ENCODE measurements around the gene DARS1.

The DARS1 gene

GRCh38 chr2:135993421-135993820, 8.0 kb upstream of the DARS1 start:
- H3K9me3 ChIP-seq (ENCODE audit: low read length) = no peaks in the 10 kb centered on the region
- no peak overlapping the region for H2AFZ ChIP-seq (ENCODE audit: low read length)
- no peaks in the 10 kb centered on the region for H4K20me1 ChIP-seq (ENCODE audit: insufficient read depth, low read length)
- no peak overlapping the region for H3K9ac ChIP-seq (ENCODE audit: low read length)
- H3K79me2 ChIP-seq (ENCODE audit: insufficient read depth, low read length) = no peaks in the 10 kb centered on the region
- H3K9me2 ChIP-seq (ENCODE audit: low read depth, low read length) = no peaks in the 10 kb centered on the region
- peaks cover 25% of the 10 kb centered on the region for H3K4me1 ChIP-seq (ENCODE audit: insufficient read depth, low read length, severe bottlenecking)
- no peak overlapping the region for H3K27ac ChIP-seq (ENCODE audit: low read depth, low read length, poor library complexity, severe bottlenecking)
- H3F3A ChIP-seq (ENCODE audit: insufficient read depth, low read length) = no peaks in the 10 kb centered on the region
- peaks cover 4% of the 10 kb centered on the region; the same call in 1 of the 2 replicates for H3K36me3 ChIP-seq (ENCODE audit: insufficient read depth, low read length)
- no peak overlapping the region for H3K4me3 ChIP-seq (ENCODE audit: low read depth, low read length, poor library complexity, severe bottlenecking)
- no peak for TF ChIP-seq EZH2 (IDR thresholded peaks at IDR 0.05; ENCODE audit: borderline replicate concordance, low read length)
- TF ChIP-seq, protein P1, sequence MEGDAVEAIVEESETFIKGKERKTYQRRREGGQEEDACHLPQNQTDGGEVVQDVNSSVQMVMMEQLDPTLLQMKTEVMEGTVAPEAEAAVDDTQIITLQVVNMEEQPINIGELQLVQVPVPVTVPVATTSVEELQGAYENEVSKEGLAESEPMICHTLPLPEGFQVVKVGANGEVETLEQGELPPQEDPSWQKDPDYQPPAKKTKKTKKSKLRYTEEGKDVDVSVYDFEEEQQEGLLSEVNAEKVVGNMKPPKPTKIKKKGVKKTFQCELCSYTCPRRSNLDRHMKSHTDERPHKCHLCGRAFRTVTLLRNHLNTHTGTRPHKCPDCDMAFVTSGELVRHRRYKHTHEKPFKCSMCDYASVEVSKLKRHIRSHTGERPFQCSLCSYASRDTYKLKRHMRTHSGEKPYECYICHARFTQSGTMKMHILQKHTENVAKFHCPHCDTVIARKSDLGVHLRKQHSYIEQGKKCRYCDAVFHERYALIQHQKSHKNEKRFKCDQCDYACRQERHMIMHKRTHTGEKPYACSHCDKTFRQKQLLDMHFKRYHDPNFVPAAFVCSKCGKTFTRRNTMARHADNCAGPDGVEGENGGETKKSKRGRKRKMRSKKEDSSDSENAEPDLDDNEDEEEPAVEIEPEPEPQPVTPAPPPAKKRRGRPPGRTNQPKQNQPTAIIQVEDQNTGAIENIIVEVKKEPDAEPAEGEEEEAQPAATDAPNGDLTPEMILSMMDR (IDR thresholded peaks at IDR 0.05; ENCODE audit: low read length) = no peak
- no peak overlapping the region for H3K4me2 ChIP-seq (ENCODE audit: low read length)
- no peaks in the 10 kb centered on the region for H3K27me3 ChIP-seq (ENCODE audit: insufficient read depth, low read length)

- H3K27ac ChIP-seq (ENCODE audit: low read depth, low read length, poor library complexity, severe bottlenecking) = no peak overlapping the region
- H3K27me3 ChIP-seq (ENCODE audit: insufficient read depth, low read length) = no peaks in the 10 kb centered on the region
- no peaks in the 10 kb centered on the region for H3K9me2 ChIP-seq (ENCODE audit: low read depth, low read length)
- peaks cover 4% of the 10 kb centered on the region; the same call in 1 of the 2 replicates for H3K36me3 ChIP-seq (ENCODE audit: insufficient read depth, low read length)
- H3K9ac ChIP-seq (ENCODE audit: low read length) = no peak overlapping the region
- no peaks in the 10 kb centered on the region for H3K9me3 ChIP-seq (ENCODE audit: low read length)
- H3K4me3 ChIP-seq (ENCODE audit: low read depth, low read length, poor library complexity, severe bottlenecking) = no peak overlapping the region
- peaks cover 10% of the 10 kb centered on the region for H3K4me1 ChIP-seq (ENCODE audit: insufficient read depth, low read length, severe bottlenecking)
- H3F3A ChIP-seq (ENCODE audit: insufficient read depth, low read length) = no peaks in the 10 kb centered on the region
- no peaks in the 10 kb centered on the region for H4K20me1 ChIP-seq (ENCODE audit: insufficient read depth, low read length)
- no peak overlapping the region for H3K4me2 ChIP-seq (ENCODE audit: low read length)
- TF ChIP-seq, protein P1 (IDR thresholded peaks at IDR 0.05; ENCODE audit: low read length) = no peak
- TF ChIP-seq EZH2 (IDR thresholded peaks at IDR 0.05; ENCODE audit: borderline replicate concordance, low read length) = no peak
- H3K79me2 ChIP-seq (ENCODE audit: insufficient read depth, low read length) = no peaks in the 10 kb centered on the region
- no peak overlapping the region for H2AFZ ChIP-seq (ENCODE audit: low read length)
These were observed 6.4 kb upstream of the DARS1 start for GRCh38 chr2:135991861-135992260.

GRCh38 chr2:135987441-135987840, 2.0 kb upstream of the DARS1 start:
- Histone ChIP-seq H3K4me2 (ENCODE audit: low read length) (no peak overlapping the region), H3K36me3 (ENCODE audit: insufficient read depth, low read length) (peaks cover 13% of the 10 kb centered on the region)

DNA sequence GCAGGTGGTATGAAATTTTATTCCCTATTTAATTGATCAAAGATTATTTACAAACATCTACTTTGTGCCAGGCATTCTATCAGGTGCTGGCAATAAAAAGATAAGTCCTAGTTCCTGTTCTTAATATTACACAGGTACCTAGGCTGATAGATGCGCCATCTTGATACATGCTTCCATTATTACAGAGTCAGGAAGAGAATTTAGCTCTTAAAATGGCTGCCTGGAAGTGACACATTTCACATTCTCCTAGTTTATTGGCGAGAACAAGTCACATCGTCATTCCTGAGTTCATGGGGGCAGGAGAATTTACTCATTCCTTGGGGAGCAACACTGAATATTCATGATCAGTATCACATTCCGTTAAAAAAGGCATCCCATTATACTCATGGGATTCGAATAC, 1.1 kb upstream of the DARS1 start:
- Histone ChIP-seq H3K4me3 (ENCODE audit: low read depth, low read length, poor library complexity, severe bottlenecking) (peak overlapping the region; percentile 74), H3K27me3 (ENCODE audit: insufficient read depth, low read length) (no peaks in the 10 kb centered on the region), H4K20me1 (ENCODE audit: insufficient read depth, low read length) (no peaks in the 10 kb centered on the region), H3K79me2 (ENCODE audit: insufficient read depth, low read length) (peaks cover 28% of the 10 kb centered on the region), H3K27ac (ENCODE audit: low read depth, low read length, poor library complexity, severe bottlenecking) (peak overlapping the region; percentile 87), H3K9me3 (ENCODE audit: low read length) (no peaks in the 10 kb centered on the region), H3K4me2 (ENCODE audit: low read length) (peak overlapping the region; percentile 88), H3F3A (ENCODE audit: insufficient read depth, low read length) (no peaks in the 10 kb centered on the region), H3K9me2 (ENCODE audit: low read depth, low read length) (no peaks in the 10 kb centered on the region), H3K9ac (ENCODE audit: low read length) (peak overlapping the region; percentile 86; the same call in 1 of the 2 replicates), H2AFZ (ENCODE audit: low read length) (no peak overlapping the region), H3K4me1 (ENCODE audit: insufficient read depth, low read length, severe bottlenecking) (peaks cover 44% of the 10 kb centered on the region), H3K36me3 (ENCODE audit: insufficient read depth, low read length) (peaks cover 17% of the 10 kb centered on the region)
- TF ChIP-seq, protein P1 (IDR thresholded peaks at IDR 0.05; ENCODE audit: low read length) = no peak
- no peak for TF ChIP-seq EZH2 (IDR thresholded peaks at IDR 0.05; ENCODE audit: borderline replicate concordance, low read length)

More at GRCh38 chr2:135987441-135987840, 2.0 kb upstream of the DARS1 start:
- H3K27me3 ChIP-seq (ENCODE audit: insufficient read depth, low read length) = no peaks in the 10 kb centered on the region
- H3K9me3 ChIP-seq (ENCODE audit: low read length) = no peaks in the 10 kb centered on the region
- H3K9ac ChIP-seq (ENCODE audit: low read length) = no peak overlapping the region
- H3F3A ChIP-seq (ENCODE audit: insufficient read depth, low read length) = no peaks in the 10 kb centered on the region
- no peaks in the 10 kb centered on the region for H3K9me2 ChIP-seq (ENCODE audit: low read depth, low read length)
- no peak overlapping the region for H2AFZ ChIP-seq (ENCODE audit: low read length)
- H4K20me1 ChIP-seq (ENCODE audit: insufficient read depth, low read length) = no peaks in the 10 kb centered on the region
- H3K79me2 ChIP-seq (ENCODE audit: insufficient read depth, low read length) = peaks cover 28% of the 10 kb centered on the region
- H3K4me1 ChIP-seq (ENCODE audit: insufficient read depth, low read length, severe bottlenecking) = peaks cover 34% of the 10 kb centered on the region
- TF ChIP-seq EZH2 (IDR thresholded peaks at IDR 0.05; ENCODE audit: borderline replicate concordance, low read length) = no peak
- no peak overlapping the region for H3K4me3 ChIP-seq (ENCODE audit: low read depth, low read length, poor library complexity, severe bottlenecking)
- H3K27ac ChIP-seq (ENCODE audit: low read depth, low read length, poor library complexity, severe bottlenecking) = no peak overlapping the region
